Neuronal stem cell (in vitro differentiated cells): ENCODE data around the gene KRI1.
"Not testable (repeated sequence)": the region's sequence is repeated elsewhere in the genome, so short reads cannot be mapped to it uniquely, and the experiment has no call there.

Experiments
- DNase-seq: peaks from one replicate; pipeline ENCODE4 v3.0.0-alpha.2; 2013; ENCODE audit warnings: low spot score
- H2AFZ ChIP-seq: one replicate; pipeline ENCODE4 v1.6.1; 2013; ENCODE audit warnings: mild to moderate bottlenecking, low read length, inconsistent platforms
- H2AK5ac ChIP-seq: 2 replicates; pipeline ENCODE4 v1.6.1; 2013; ENCODE audit warnings: low read depth, mild to moderate bottlenecking, inconsistent platforms, low read length, moderate library complexity, mixed read lengths
- H2BK120ac ChIP-seq: 2 replicates; pipeline ENCODE4 v1.6.1; 2013; ENCODE audit warnings: low read depth, mild to moderate bottlenecking, inconsistent platforms, low read length, moderate library complexity, mixed read lengths
- H2BK12ac ChIP-seq: one replicate; pipeline ENCODE4 v1.6.1; 2013; ENCODE audit warnings: low read length, inconsistent platforms
- H2BK15ac ChIP-seq: 2 replicates; pipeline ENCODE4 v1.6.1; 2013; ENCODE audit warnings: mild to moderate bottlenecking, low read length, inconsistent platforms, mixed read lengths
- H2BK5ac ChIP-seq: one replicate; pipeline ENCODE4 v1.6.1; 2013; ENCODE audit warnings: inconsistent platforms, mild to moderate bottlenecking, low read length, moderate library complexity
- H3K14ac ChIP-seq: one replicate; pipeline ENCODE4 v1.6.1; 2013; ENCODE audit warnings: low read length, inconsistent platforms
- H3K18ac ChIP-seq: 2 replicates; pipeline ENCODE4 v1.6.1; 2013; ENCODE audit warnings: low read length, inconsistent platforms
- H3K23ac ChIP-seq: 2 replicates; pipeline ENCODE4 v1.6.1; 2013; ENCODE audit warnings: low read depth, mild to moderate bottlenecking, mixed read lengths, low read length, inconsistent platforms; ENCODE audit not compliant: poor library complexity
- H3K27ac ChIP-seq: replicated peaks from 3 replicates; pipeline ENCODE4 v1.5.1; 2013; ENCODE audit warnings: low read length, inconsistent platforms
- H3K27me3 ChIP-seq, 3 experiments: 2 replicates each; pipeline ENCODE4 v1.6.1; 2013; ENCODE audit warnings: low read length in 3 of 3, mild to moderate bottlenecking in 2 of 3, inconsistent platforms in 1 of 3, low read depth in 1 of 3, mixed read lengths in 1 of 3, moderate library complexity in 1 of 3; ENCODE audit not compliant: control insufficient read depth in 3 of 3, insufficient read depth in 3 of 3
- H3K36me3 ChIP-seq, 2 donors: replicated peaks in 1 of 2; 2 replicates each; pipeline ENCODE4 v1.6.1; 2013; ENCODE audit warnings: low read length in 2 of 2; ENCODE audit not compliant: control insufficient read depth in 2 of 2, insufficient read depth in 2 of 2
- H3K4ac ChIP-seq: 2 replicates; pipeline ENCODE4 v1.6.1; 2013; ENCODE audit warnings: inconsistent platforms, mild to moderate bottlenecking, low read length, moderate library complexity
- H3K4me1 ChIP-seq, 2 donors: 1 replicate in 1 of 2; 2 replicates in 1 of 2; pipeline ENCODE4 v1.6.1; 2013; ENCODE audit warnings: low read length in 2 of 2, low read depth in 1 of 2; ENCODE audit not compliant: control insufficient read depth in 2 of 2, insufficient read depth in 1 of 2
- H3K4me2 ChIP-seq: one replicate; pipeline ENCODE4 v1.6.1; 2013; ENCODE audit warnings: mild to moderate bottlenecking, low read length, inconsistent platforms; ENCODE audit not compliant: insufficient read depth, poor library complexity, severe bottlenecking
- H3K4me3 ChIP-seq, 2 donors: 2 replicates each; pipeline ENCODE4 v1.5.1; 2013; ENCODE audit warnings: low read length in 2 of 2, mild to moderate bottlenecking in 2 of 2, inconsistent platforms in 1 of 2, moderate library complexity in 1 of 2
- H3K79me1 ChIP-seq: one replicate; pipeline ENCODE4 v1.6.1; 2013; ENCODE audit warnings: low read depth, mild to moderate bottlenecking, inconsistent platforms, low read length, moderate library complexity
- H3K9ac ChIP-seq: one replicate; pipeline ENCODE4 v1.6.1; 2013; ENCODE audit warnings: mild to moderate bottlenecking, low read depth, low read length, inconsistent platforms; ENCODE audit not compliant: poor library complexity
- H3K9me3 ChIP-seq, 2 donors: replicated peaks in 1 of 2; 2 replicates each; pipeline versions ENCODE3 to v1.6.1; 2013; ENCODE audit warnings: low read length in 2 of 2, mild to moderate bottlenecking in 2 of 2, inconsistent platforms in 1 of 2, low read depth in 1 of 2, mixed read lengths in 1 of 2, moderate library complexity in 1 of 2; ENCODE audit not compliant: control insufficient read depth in 2 of 2, insufficient read depth in 1 of 2
- H4K8ac ChIP-seq: one replicate; pipeline ENCODE4 v1.6.1; 2013; ENCODE audit warnings: low read depth, mild to moderate bottlenecking, inconsistent platforms, low read length, moderate library complexity
- H4K91ac ChIP-seq: one replicate; pipeline ENCODE4 v1.6.1; 2013; ENCODE audit warnings: low read length, low read depth, mild to moderate bottlenecking, inconsistent platforms; ENCODE audit not compliant: poor library complexity
- WGBS, 2 donors: extraction: QIAGEN DNeasy Blood & Tissue Kit; methylation state at CpG; one replicate each; pipeline ENCODE4 v1.1.7; 2013; ENCODE audit warnings: missing lambda C conversion rate in 2 of 2, mixed read lengths in 1 of 2; ENCODE audit not compliant: insufficient read length in 2 of 2, insufficient replicate concordance in 1 of 2; ENCODE audit errors: extremely low coverage in 2 of 2; 5-methylcytosine and 5-hydroxymethylcytosine counted together

The KRI1 gene

DNA sequence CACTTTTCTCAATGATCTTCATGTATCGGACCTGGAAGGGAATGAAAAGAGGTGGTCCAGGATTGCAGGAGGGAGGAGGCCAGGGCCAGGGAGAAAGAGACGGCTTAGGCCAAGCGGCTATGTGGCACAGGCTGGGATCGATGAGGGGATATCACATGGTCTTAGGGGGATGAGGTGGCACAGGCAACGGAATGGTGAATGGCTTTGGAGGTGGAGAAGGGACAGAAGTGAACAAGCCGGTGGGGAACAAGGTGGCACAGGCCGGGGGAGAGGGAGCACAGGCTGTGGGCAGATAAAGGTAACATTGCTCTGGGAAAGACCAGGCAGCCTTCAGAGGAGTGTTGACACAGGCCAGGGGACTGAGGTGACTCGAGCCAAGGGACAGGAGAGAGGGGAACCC lies 8.7 kb upstream of the KRI1 start:
- DNase-seq, result no peak
- Histone ChIP-seq H3K4me3 (peak overlapping the region in 1 of 2 donors; percentile 64), H3K9me3 (no peaks in the 10 kb centered on the region), H2BK15ac (peak overlapping the region; percentile 62), H3K36me3 (no peaks in the 10 kb centered on the region), H3K27ac (peak overlapping the region; percentile 28), H3K9ac (peak overlapping the region; percentile 21), H3K18ac (peak overlapping the region; percentile 78), H4K91ac (no peak overlapping the region), H3K4ac (no peak overlapping the region), H2AK5ac (peak overlapping the region; percentile 61), H2BK12ac (peak overlapping the region; percentile 7), H3K4me2 (no peak overlapping the region), H2BK5ac (peak overlapping the region; percentile 66), H3K23ac (no peak overlapping the region), H2AFZ (no peak overlapping the region), H3K14ac (no peak overlapping the region), H4K8ac (no peak overlapping the region), H2BK120ac (no peak overlapping the region), H3K27me3 (no peaks in the 10 kb centered on the region), H3K4me1 (peaks cover 2 to 3% of the 10 kb centered on the region in 2 donors), H3K79me1 (no peaks in the 10 kb centered on the region)
- WGBS, 2 donors, result no CpG with 5 or more reads among the region's 8 CpGs

GRCh38 chr19:10573793-10574192 lies 8.0 kb upstream of the KRI1 start:
- H3K23ac ChIP-seq, H3K27me3 ChIP-seq, H3K27ac ChIP-seq, H2AFZ ChIP-seq, H2BK12ac ChIP-seq, H3K9me3 ChIP-seq, H3K14ac ChIP-seq, H4K8ac ChIP-seq, H3K18ac ChIP-seq, H4K91ac ChIP-seq, H3K4me1 ChIP-seq, DNase-seq, H3K9ac ChIP-seq, H3K4me2 ChIP-seq, H3K4ac ChIP-seq, H3K36me3 ChIP-seq, H3K4me3 ChIP-seq, H2BK15ac ChIP-seq, H2AK5ac ChIP-seq, H2BK120ac ChIP-seq, H3K79me1 ChIP-seq: not testable (repeated sequence)
- no CpG with 5 or more reads among the region's 6 CpGs for WGBS, 2 donors
- peak overlapping the region; percentile 66 for H2BK5ac ChIP-seq

DNA sequence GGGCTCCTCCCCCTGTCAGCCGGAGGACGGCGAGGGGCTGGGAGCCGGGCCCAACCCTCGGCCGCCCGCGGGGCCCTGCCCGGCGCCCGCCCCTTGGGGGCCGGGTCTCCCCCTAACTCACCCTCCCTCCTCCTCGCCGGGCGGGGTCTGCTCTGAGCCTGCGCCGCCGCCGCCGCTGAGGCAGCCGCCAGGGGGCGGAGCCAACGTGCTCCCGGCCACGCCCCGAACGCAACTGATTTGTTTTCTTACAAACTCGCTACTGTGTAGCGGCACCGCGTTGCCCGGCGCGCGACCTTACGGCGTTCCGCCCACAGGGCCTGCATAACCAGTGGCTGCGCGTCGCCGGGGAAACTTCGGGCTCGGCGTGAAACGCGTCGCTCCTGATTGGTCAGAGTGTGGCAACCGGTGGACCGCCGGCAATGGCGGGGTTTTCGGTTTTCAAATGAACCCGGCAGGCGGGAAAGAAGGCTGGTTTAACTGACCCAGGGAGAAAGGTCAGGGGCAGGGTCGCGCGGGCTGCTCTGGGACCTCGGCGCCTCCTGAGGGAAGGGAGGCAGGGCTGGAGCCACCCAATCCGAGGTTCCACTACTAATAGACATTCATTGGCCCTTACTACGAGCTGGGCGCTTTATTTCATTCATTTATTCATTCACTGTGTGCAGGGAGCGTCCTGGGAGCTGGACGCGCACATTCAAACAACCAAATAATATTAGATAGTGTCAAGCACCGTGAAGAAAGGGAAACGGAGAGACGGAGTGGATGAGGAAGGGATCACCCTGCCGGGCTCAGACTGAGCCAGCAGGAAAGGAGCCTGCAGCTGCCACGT lies 3.2 kb upstream of the KRI1 start, which contains the start of gene CDKN2D:
Gene CDKN2D (minus strand): TSS at position 154 of the 826 bp plus-strand sequence. CDS start 326 bp downstream, outside the sequence.
- H2BK15ac ChIP-seq, result peak within 1 kb of the TSS; percentile 49
- peak within 1 kb of the TSS; percentile 100 for H3K4me2 ChIP-seq
- peak within 1 kb of the TSS; percentile 93 for H3K23ac ChIP-seq
- peak within 1 kb of the TSS; percentile 91 for H3K18ac ChIP-seq
- H3K9me3 ChIP-seq, result no peaks in the 10 kb centered on the region
- peak within 1 kb of the TSS; percentile 85 to 88 for H3K4me3 ChIP-seq
- peaks cover 0 to 18% (median 4%) of the 10 kb centered on the region in 3 experiments for H3K27me3 ChIP-seq
- no peak within 1 kb of the TSS for H2BK12ac ChIP-seq
- H3K14ac ChIP-seq, result no peak within 1 kb of the TSS
- peak within 1 kb of the TSS; percentile 87 for H2BK5ac ChIP-seq
- peak within 1 kb of the TSS; percentile 63 for H2AK5ac ChIP-seq
- no CpG with 5 or more reads among the region's 71 CpGs for WGBS, 2 donors
- peaks cover 0 to 3% of the 10 kb centered on the region in 2 donors for H3K36me3 ChIP-seq
- peak within 1 kb of the TSS; percentile 88 for H3K9ac ChIP-seq
- H4K91ac ChIP-seq, result peak within 1 kb of the TSS; percentile 11
- H3K4ac ChIP-seq, result no peak within 1 kb of the TSS
- H2AFZ ChIP-seq, result peak within 1 kb of the TSS; percentile 93
- H4K8ac ChIP-seq, result no peak within 1 kb of the TSS
- peak; percentile 99 for DNase-seq
- H2BK120ac ChIP-seq, result no peak within 1 kb of the TSS
- H3K4me1 ChIP-seq, result peaks cover 12 to 14% of the 10 kb centered on the region in 2 donors
- H3K79me1 ChIP-seq, result peaks cover 5% of the 10 kb centered on the region
- H3K27ac ChIP-seq, result peak within 1 kb of the TSS; percentile 93

DNA sequence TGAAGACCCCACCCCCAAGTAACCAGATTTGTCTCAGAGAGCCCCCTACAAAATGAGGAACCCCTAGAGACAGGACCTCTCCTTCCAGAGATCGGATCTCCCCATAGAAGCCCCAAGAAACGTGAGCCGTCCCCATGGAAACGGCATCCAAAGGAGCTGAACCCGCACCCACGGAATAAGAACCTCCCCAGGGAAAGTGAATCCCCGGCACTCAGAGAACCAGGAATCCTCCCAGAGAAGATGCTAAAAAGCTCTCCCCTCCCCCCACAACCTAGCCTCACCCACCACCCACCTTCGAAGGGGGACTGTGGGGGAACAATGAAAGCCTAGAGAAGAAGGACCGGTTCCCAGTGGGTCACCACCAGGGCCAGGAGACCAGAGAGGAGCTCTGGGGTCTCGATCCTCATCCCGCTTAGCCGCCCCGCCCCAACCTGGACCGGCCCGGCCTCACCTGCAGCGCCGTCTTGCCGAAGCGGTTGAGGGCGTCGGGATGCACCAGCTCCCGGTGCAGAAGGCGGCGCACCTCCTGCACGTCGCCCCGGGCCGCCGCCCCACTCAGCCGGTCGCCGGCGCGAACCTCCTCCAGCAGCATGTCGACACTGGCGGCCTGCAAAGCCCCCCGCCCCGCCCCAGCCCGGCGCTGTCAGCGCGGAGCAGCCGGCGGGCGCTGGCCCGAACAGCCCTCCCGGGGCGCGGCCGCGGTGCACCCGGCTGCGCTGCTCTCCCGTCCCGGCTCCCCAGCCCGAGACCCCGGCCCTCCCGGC lies 2.4 kb upstream of the KRI1 start:
- Histone ChIP-seq H2BK5ac (peak overlapping the region; percentile 66), H3K14ac (no peak overlapping the region), H3K4me1 (peaks cover 12 to 14% of the 10 kb centered on the region in 2 donors), H3K27ac (no peak overlapping the region), H3K18ac (peak overlapping the region; percentile 91), H2AFZ (peak overlapping the region; percentile 93), H4K91ac (no peak overlapping the region), H3K36me3 (peaks cover 0 to 6% of the 10 kb centered on the region in 2 donors), H3K4me3 (peak overlapping the region; percentile 85 to 88), H3K9me3 (no peaks in the 10 kb centered on the region), H2AK5ac (peak overlapping the region; percentile 63), H4K8ac (no peak overlapping the region), H2BK120ac (no peak overlapping the region), H2BK15ac (peak overlapping the region; percentile 49), H2BK12ac (no peak overlapping the region), H3K79me1 (peaks cover 5% of the 10 kb centered on the region), H3K23ac (peak overlapping the region; percentile 93), H3K4me2 (peak overlapping the region; percentile 100), H3K27me3 (peaks cover 0 to 18% (median 4%) of the 10 kb centered on the region in 3 experiments), H3K9ac (peak overlapping the region; percentile 88), H3K4ac (no peak overlapping the region)
- no CpG with 5 or more reads among the region's 58 CpGs for WGBS, 2 donors
- no peak for DNase-seq
